ENCODE measurements around the gene PXYLP1.

Gene PXYLP1

GRCh38 chr3:141230293-141230692 lies 1.3 kb upstream of the PXYLP1 start:
- DNase-seq, result no peak

GRCh38 chr3:141231952-141232823 lies 563 bp downstream of the PXYLP1 start:
- no peak for DNase-seq

GRCh38 chr3:141233457-141234161 lies 2.0 kb downstream of the PXYLP1 start:
- no peak for DNase-seq

GRCh38 chr3:141234283-141234682 lies 2.7 kb downstream of the PXYLP1 start:
- no peak for DNase-seq

- no peak for DNase-seq
Measured at GRCh38 chr3:141235661-141236171, 4.1 kb downstream of the PXYLP1 start.

GRCh38 chr3:141236361-141236760 lies 4.7 kb downstream of the PXYLP1 start:
- DNase-seq, result no peak

- peak; percentile 82 for DNase-seq
Measured at GRCh38 chr3:141237701-141238521, 6.3 kb downstream of the PXYLP1 start.

GRCh38 chr3:141239511-141240281 lies 8.1 kb downstream of the PXYLP1 start:
- DNase-seq, result no peak

GRCh38 chr3:141240286-141240685 lies 8.7 kb downstream of the PXYLP1 start:
- no peak for DNase-seq

- no peak for DNase-seq
Measured at GRCh38 chr3:141240687-141241615, 9.3 kb downstream of the PXYLP1 start.

- no peak for DNase-seq
Measured at GRCh38 chr3:141241616-141242376, 10.2 kb downstream of the PXYLP1 start.

GRCh38 chr3:141242377-141243092 lies 10.9 kb downstream of the PXYLP1 start:
- DNase-seq, result no peak

GRCh38 chr3:141243271-141243707 lies 11.7 kb downstream of the PXYLP1 start:
- DNase-seq, result no peak

GRCh38 chr3:141246224-141246957 lies 14.8 kb downstream of the PXYLP1 start:
- DNase-seq, result no peak

GRCh38 chr3:141246958-141247301 lies 15.3 kb downstream of the PXYLP1 start:
- no peak for DNase-seq

GRCh38 chr3:141248064-141248463 lies 16.4 kb downstream of the PXYLP1 start:
- DNase-seq, result no peak

GRCh38 chr3:141249041-141249440 lies 17.4 kb downstream of the PXYLP1 start:
- no peak for DNase-seq

GRCh38 chr3:141250342-141250741 lies 18.7 kb downstream of the PXYLP1 start:
- no peak for DNase-seq

GRCh38 chr3:141250828-141251227 lies 19.2 kb downstream of the PXYLP1 start:
- DNase-seq, result no peak

Data from NCI-H1694 treated with DMSO at 0.1 percent for 48 hours (cell line).